LHCN-M2 (cell line): ENCODE results near the gene PACSIN2. TPM values are rescaled to one million over a fixed set of nuclear protein-coding genes. Genes with fewer than 3 reads are reported as not detected.
"Not testable (repeated sequence)": the region's sequence is repeated elsewhere in the genome, so short reads cannot be mapped to it uniquely, and the experiment has no call there.

Source experiments
- DNase-seq: peaks from one replicate; pipeline ENCODE4 v3.0.0-alpha.2; 2012; ENCODE audit warnings: low read depth
- total RNA-seq: library from RNA; depleted of rRNA; stranded (reverse); fragments of >200 nt; gene quantifications from 2 replicates; pipeline ENCODE4 v1.2.3, GENCODE V29; 2014

PACSIN2 gene
- total RNA-seq, 1 experiment from 2014 or later, result 66.3 TPM

GRCh38 chr22:42992092-42992491 lies 22.9 kb downstream of the PACSIN2 start:
- DNase-seq, result no peak

DNA sequence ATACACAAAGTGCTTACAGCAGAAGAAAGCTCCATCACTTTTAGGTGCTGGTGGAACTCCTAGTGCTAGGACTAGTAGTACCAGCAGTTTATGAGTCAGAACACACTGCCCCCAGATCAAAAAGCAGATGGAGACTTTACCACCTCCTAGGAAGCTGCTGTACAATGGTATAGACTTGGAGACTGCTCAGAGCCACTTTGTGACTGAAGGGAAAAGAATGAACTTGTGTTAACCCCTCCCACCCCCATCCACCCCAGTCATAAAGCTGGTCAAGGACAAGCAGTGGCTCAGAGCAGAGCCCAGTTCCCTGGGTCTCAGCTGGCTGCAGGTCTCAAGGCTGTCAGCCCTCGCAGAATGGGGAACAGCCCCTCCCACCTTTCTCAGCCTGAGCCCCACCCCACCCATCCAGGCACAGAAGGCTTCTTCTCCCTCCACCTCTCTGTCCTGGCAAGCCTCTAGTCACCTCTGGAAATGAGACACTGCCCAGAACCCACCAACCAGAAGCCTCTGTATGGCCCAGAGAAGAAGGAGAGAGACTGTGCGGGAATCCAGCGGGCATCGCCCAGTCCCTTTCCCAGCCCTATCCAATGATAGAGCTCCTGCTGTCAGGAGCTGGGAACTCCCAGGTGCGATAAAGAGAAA lies 23.8 kb downstream of the PACSIN2 start:
- peak; percentile 96 for DNase-seq

GRCh38 chr22:42990131-42990838 lies 24.7 kb downstream of the PACSIN2 start:
- DNase-seq, result peak; percentile 95

DNA sequence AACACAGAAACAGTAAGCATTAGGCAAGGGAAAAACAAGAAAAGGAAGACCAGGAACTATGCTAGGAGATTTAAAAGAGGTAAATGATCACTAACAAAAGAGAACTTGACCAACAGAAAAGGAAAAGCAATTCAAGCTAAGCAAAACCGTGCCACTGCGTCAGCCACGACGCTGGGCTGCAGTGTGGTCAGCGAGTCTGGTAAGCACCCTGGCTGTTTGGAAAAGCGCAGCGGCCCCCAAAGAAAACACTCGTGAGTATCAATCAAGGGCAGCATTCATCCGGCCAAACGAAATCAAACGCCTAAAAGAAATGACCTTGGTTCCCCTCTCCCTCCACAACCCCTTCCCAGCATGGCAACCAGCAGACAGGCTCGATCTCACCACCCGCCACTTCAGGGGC lies 28.8 kb downstream of the PACSIN2 start:
- DNase-seq, result no peak

DNA sequence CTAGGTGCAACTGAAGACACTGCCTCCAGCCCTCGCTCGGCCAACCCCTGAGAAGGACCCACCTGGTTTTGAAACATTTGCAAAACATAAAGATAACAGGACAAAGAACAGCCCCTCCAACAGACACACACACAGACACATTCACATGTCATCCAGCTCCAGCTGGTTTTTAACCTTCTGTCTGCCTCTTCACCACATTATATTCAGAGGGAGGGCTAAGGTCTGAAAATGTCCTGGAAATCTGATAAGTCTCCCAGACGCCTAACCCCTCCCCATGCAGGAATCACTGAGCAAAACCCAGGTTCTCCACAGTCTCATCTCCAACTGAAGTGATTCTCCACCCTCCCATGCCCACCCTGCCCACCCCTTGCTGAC lies 29.4 kb downstream of the PACSIN2 start:
- DNase-seq, result no peak

DNA sequence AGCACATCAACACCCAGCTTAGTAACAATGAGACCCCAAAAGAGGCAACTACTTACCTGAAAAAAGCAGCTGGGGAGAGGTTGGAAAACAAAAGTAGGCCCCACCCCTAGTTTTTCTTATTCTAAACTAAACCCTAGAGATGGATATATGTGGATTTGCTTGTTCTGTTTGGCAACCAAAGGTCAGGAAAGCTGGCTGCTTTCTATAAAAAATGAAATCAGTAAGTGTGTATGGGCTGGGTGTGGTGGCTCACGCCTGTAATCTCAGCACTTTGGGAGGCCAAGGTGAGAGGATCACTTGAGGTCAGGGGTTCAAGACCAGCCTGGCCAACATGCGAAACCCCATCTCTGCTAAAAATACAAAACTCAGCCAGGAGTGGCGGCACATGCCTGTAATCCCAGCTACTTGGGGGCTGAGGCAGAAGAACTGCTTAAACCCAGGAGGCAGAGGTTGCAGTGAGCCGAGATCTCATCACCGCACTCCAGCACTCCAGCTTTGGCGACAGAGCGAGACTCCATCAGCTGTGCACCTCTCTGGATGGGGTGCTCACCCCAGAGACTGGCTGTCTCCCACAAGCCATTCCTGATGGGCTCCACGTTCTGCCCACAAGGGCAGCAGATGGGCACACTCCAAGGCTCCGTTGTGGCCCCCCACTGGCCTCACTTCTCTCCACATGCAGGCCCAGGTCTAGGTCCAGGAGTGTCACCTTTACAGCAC lies 30.0 kb downstream of the PACSIN2 start:
- DNase-seq, result no peak

GRCh38 chr22:42984397-42984796 lies 30.6 kb downstream of the PACSIN2 start:
- DNase-seq, result no peak

GRCh38 chr22:42983470-42983869 lies 31.5 kb downstream of the PACSIN2 start:
- DNase-seq, result no peak

DNA sequence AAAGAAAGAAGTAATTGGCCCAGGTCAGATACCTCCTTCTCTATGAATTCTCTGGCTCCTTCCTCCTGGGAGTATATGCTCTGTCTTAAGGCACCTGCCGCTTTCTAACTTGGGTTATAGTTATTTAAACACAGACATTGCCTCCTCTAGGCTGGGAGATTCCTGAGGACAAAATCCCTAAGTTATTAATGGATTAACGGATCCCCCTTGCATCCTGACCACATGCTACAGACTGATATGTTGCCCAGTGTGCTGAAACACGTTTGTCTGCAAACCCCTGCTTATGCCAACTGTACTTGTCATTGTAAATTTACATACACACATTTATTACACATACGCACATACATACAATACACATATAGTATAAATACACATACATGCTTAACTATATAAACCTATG lies 35.3 kb downstream of the PACSIN2 start:
- no peak for DNase-seq

DNA sequence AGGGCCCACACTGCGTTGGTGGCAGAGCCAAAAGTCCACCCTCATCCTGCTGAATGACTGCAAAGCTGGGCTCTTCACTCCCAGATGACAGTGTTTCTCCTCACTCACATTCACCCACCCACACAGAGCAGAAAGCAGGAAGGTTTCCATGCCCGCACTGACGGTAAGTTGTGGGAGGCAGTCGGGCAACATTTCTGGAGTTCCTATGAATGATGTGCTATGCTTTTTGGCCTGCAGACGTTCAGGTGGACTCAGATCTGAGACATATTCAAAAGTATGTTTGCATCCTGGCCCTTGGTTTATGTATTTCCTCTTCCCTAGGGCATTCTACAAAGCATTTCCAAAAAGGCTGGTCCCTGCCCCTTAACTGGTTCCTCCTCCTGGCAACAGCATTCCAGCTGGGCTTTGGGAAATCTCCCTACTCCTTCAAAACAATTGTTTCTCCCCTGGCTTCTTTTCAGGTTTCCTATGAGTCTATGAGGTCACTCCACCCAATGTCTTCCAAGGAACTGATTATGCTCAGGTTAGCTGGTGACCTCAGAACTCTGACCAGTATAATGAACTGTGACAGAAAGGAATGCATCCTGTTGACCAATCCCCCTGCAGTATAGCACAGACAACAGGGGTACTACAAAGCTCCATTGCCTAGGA lies 36.4 kb downstream of the PACSIN2 start:
- peak; percentile 31 for DNase-seq

DNA sequence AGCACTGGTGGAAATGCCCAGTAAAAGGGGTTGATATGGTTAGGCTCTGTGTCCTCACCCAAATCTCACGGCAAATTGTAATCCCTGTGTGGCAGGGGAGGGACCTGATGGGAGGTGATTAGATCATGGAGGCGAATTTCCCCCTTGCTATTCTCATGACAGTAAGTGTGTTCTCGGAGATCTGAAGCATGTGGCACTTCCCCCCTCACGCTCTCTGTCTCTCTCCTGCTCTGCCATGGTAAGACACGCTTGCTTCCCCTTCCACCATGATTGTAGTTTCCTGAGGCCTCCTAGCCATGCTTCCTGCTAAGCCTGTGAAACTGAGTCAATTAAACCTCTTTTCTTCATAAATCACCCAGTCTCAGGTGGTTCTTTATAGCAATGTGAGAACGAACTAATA lies 37.4 kb downstream of the PACSIN2 start:
- no peak for DNase-seq

- DNase-seq, result no peak
These were observed 38.6 kb downstream of the PACSIN2 start for GRCh38 chr22:42976217-42976933.

GRCh38 chr22:42974223-42974622 lies 40.7 kb downstream of the PACSIN2 start:
- no peak for DNase-seq

DNA sequence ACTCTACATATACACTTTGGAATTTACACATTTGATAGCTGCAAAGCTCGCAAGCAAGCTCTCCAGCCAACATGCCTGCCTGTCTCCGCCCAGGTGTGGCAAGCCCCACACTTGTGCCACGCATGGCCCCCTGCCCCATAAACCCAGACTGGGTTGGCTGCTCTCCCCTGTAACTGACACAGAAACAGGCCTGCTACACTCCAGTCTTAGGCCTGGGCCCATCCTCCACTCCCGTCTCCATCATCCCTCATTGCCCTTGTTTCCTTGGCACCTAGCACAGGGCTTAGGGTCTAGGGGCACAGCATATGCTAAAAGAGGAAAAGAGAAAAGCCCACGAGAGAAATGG lies 41.4 kb downstream of the PACSIN2 start:
- no peak for DNase-seq

DNA sequence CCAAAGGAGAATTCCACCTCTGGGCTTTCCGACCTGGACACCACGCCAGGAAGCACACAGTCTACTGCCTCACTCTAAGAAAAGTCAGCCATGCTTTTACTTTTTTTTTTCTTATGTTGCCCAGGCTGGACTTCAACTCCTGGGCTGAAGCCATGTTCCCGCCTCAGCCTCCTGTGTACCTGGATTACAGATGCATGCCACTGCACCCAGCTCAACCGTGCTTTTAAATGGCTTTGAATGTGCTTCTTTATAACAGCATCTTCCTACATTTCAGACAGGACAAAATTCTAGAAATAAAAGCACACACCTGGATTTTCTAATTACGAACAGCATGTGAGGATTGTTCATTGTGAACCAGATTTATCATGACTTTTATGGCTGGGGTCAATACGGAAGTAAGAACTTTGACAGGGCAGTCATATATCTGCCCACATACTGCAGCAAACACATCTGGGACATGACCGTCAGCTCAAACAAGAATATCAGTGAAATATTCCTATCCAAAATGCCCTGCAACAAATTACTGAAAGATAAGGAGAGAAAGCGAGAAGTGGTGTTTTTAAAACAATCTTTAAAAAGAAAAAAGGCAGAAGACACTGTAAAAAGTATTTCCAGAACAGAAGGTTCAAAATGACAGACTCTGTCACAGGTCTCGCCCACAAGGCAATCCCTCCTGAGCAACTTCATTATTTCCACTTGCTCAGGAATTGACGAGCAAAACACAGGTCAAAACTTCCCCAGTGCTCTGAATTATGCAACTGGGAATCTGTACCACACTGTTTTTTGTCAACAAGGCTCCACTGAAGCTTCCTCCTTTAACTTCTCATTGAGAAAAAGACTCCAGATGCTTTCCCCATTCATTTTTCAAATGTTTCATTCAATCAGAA lies 42.1 kb downstream of the PACSIN2 start:
- DNase-seq, result no peak

DNA sequence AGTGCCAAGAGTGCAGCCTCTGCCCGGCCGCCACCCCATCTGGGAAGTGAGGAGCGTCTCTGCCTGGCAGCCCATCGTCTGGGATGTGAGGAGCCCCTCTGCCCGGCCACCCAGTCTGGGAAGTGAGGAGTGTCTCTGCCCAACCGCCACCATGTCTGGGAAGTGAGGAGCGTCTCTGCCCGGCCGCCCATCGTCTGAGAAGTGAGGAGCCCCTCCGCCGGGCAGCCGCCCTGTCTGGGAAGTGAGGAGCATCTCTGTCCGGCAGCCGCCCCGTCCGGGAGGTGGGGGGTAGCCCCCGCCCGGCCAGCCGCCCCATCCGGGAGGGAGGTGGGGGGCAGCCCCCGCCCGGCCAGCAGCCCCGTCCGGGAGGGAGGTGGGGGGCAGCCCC lies 43.5 kb downstream of the PACSIN2 start:
- not testable (repeated sequence) for DNase-seq

GRCh38 chr22:42970029-42970428 lies 44.9 kb downstream of the PACSIN2 start:
- DNase-seq, result no peak

DNA sequence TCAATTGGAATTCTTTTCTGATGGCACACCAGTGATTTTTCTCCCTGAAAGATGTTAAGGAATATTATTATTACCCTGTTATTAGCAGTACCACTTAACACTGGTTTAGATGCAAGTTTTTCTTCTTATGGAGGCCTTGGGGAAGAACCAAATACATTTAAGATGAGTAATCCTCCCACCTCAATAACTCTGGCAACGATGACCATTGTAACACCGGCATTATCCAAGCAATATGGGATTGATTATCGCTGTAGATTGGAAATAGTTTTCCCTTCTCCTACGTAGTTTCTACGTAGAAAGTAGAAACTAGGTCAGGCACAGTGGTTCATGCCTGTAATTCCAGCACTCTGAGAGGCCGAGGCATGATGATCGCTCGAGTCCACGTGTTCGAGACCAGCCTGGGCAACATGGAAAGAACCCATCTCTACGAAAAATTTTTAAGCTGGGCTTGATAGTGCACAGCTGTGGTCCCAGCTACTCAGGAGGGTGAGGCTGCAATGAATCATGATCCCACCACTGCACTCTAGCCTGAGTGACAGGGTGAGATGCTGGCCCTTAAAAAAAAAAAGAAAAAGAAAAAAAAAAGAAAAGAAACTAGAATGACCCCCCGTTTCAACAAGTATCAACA lies 45.5 kb downstream of the PACSIN2 start:
- DNase-seq, result peak; percentile 20

GRCh38 chr22:42967933-42968332 lies 47.0 kb downstream of the PACSIN2 start:
- DNase-seq, result peak; percentile 72

DNA sequence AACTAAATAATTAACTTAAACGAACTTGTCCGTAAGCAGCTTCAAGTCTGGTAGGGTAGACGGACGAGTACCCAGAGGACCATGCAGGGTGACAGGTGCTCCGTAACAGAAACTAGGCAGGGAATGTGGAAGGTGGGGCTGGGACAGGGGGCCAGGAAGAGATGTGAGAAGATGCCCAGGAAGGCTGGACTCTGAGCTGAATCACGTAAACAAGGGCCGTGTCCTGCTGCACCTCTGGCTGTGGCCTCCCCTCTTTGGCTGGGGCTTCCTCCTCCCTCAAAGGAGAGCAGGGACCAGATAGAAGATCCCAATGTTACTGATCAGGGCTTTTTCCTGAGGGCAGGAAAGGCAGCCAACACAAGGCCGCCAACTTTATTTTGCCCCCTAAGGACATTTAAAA lies 47.9 kb downstream of the PACSIN2 start:
- no peak for DNase-seq
